ENCODE results near the gene NUB1.
A peak's percentile ranks its signal among the peaks of the same experiment; 100 is the strongest.

The NUB1 gene

GRCh38 chr7:151379534-151380198, 38.1 kb downstream of the NUB1 start:
- no peak for DNase-seq (ENCODE audit: low spot score)
- Histone ChIP-seq H3K4me3 (ENCODE audit: low read length in 2 of 2) (no peak overlapping the region), H4K8ac (ENCODE audit: low read depth, low read length) (no peak overlapping the region), H3K14ac (ENCODE audit: low read length) (no peak overlapping the region), H3K9ac (ENCODE audit: low read depth, low read length, poor library complexity) (peak overlapping the region; percentile 47), H3K23ac (ENCODE audit: low read depth, low read length, poor library complexity) (peak overlapping the region; percentile 81), H3K18ac (ENCODE audit: low read length) (no peak overlapping the region), H3K79me1 (ENCODE audit: low read depth, low read length) (peaks cover 4% of the 10 kb centered on the region), H2BK120ac (ENCODE audit: low read depth, low read length) (no peak overlapping the region), H3K4ac (ENCODE audit: low read length) (no peak overlapping the region), H3K27ac (replicated peaks; ENCODE audit: low read length) (no peak overlapping the region), H3K4me2 (ENCODE audit: insufficient read depth, low read length, poor library complexity, severe bottlenecking) (no peak overlapping the region), H3K4me1 (ENCODE audit: control insufficient read depth in 2 of 2, insufficient read depth in 1 of 2, low read depth in 1 of 2, low read length in 2 of 2) (peaks cover 0 to 13% of the 10 kb centered on the region in 2 donors), H3K36me3 (replicated peaks in 1 of 2; ENCODE audit: control insufficient read depth in 2 of 2, insufficient read depth in 2 of 2, low read length in 2 of 2) (peaks cover 30 to 49% of the 10 kb centered on the region in 2 donors), H2BK15ac (ENCODE audit: low read length) (no peak overlapping the region), H2BK5ac (ENCODE audit: low read length) (no peak overlapping the region), H3K9me3 (replicated peaks in 1 of 2; ENCODE audit: control insufficient read depth in 2 of 2, insufficient read depth in 1 of 2, low read depth in 1 of 2, low read length in 2 of 2) (no peaks in the 10 kb centered on the region), H4K91ac (ENCODE audit: low read depth, low read length, poor library complexity) (no peak overlapping the region), H2BK12ac (ENCODE audit: low read length) (no peak overlapping the region), H2AFZ (ENCODE audit: low read length) (no peak overlapping the region), H2AK5ac (ENCODE audit: low read depth, low read length) (peak overlapping the region; percentile 18), H3K27me3 (ENCODE audit: control insufficient read depth in 3 of 3, insufficient read depth in 3 of 3, low read depth in 1 of 3, low read length in 3 of 3) (peaks cover 0 to 19% (median 9%) of the 10 kb centered on the region in 3 experiments)
- no CpG with 5 or more reads among the region's 25 CpGs for WGBS, 2 donors (ENCODE audit: extremely low coverage in 2 of 2, insufficient read length in 2 of 2, insufficient replicate concordance in 1 of 2)

- WGBS, 2 donors (ENCODE audit: extremely low coverage in 2 of 2, insufficient read length in 2 of 2, insufficient replicate concordance in 1 of 2) = no CpG with 5 or more reads among the region's 32 CpGs
- Histone ChIP-seq H3K4me2 (ENCODE audit: insufficient read depth, low read length, poor library complexity, severe bottlenecking) (peak overlapping the region; percentile 90), H3K14ac (ENCODE audit: low read length) (no peak overlapping the region), H3K4me1 (ENCODE audit: control insufficient read depth in 2 of 2, insufficient read depth in 1 of 2, low read depth in 1 of 2, low read length in 2 of 2) (peaks cover 0 to 13% of the 10 kb centered on the region in 2 donors), H2BK5ac (ENCODE audit: low read length) (no peak overlapping the region), H4K91ac (ENCODE audit: low read depth, low read length, poor library complexity) (no peak overlapping the region), H3K27ac (replicated peaks; ENCODE audit: low read length) (no peak overlapping the region), H2BK120ac (ENCODE audit: low read depth, low read length) (no peak overlapping the region), H2AFZ (ENCODE audit: low read length) (no peak overlapping the region), H3K4me3 (ENCODE audit: low read length in 2 of 2) (no peak overlapping the region), H2BK12ac (ENCODE audit: low read length) (no peak overlapping the region), H3K23ac (ENCODE audit: low read depth, low read length, poor library complexity) (no peak overlapping the region), H3K9me3 (replicated peaks in 1 of 2; ENCODE audit: control insufficient read depth in 2 of 2, insufficient read depth in 1 of 2, low read depth in 1 of 2, low read length in 2 of 2) (no peaks in the 10 kb centered on the region), H2AK5ac (ENCODE audit: low read depth, low read length) (peak overlapping the region; percentile 60), H3K36me3 (replicated peaks in 1 of 2; ENCODE audit: control insufficient read depth in 2 of 2, insufficient read depth in 2 of 2, low read length in 2 of 2) (peaks cover 29 to 45% of the 10 kb centered on the region in 2 donors), H3K9ac (ENCODE audit: low read depth, low read length, poor library complexity) (no peak overlapping the region), H3K4ac (ENCODE audit: low read length) (no peak overlapping the region), H4K8ac (ENCODE audit: low read depth, low read length) (no peak overlapping the region), H2BK15ac (ENCODE audit: low read length) (peak overlapping the region; percentile 39), H3K27me3 (ENCODE audit: control insufficient read depth in 3 of 3, insufficient read depth in 3 of 3, low read depth in 1 of 3, low read length in 3 of 3) (peaks cover 0 to 19% (median 9%) of the 10 kb centered on the region in 3 experiments), H3K79me1 (ENCODE audit: low read depth, low read length) (peaks cover 4% of the 10 kb centered on the region), H3K18ac (ENCODE audit: low read length) (peak overlapping the region; percentile 92)
- no peak for DNase-seq (ENCODE audit: low spot score)
These were observed 38.8 kb downstream of the NUB1 start for GRCh38 chr7:151380199-151381097.

DNA sequence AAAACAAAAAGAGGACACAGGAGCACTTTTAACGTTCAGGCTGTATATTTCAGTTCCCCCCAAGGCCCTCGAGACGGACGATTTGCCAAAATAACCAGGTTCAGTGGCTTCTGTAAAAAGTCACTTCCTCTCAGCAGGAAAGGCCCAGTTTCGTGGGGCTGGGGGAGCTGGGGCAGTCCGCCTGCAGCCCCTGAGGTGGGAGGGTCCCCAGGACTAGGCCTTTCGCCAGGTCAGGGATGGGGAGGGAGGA, 39.4 kb downstream of the NUB1 start:
- Histone ChIP-seq H3K27me3 (ENCODE audit: control insufficient read depth in 3 of 3, insufficient read depth in 3 of 3, low read depth in 1 of 3, low read length in 3 of 3) (peaks cover 0 to 19% (median 9%) of the 10 kb centered on the region in 3 experiments), H3K4me3 (ENCODE audit: low read length in 2 of 2) (no peak overlapping the region), H3K4me2 (ENCODE audit: insufficient read depth, low read length, poor library complexity, severe bottlenecking) (peak overlapping the region; percentile 90), H3K4me1 (ENCODE audit: control insufficient read depth in 2 of 2, insufficient read depth in 1 of 2, low read depth in 1 of 2, low read length in 2 of 2) (peaks cover 0 to 13% of the 10 kb centered on the region in 2 donors), H2BK15ac (ENCODE audit: low read length) (peak overlapping the region; percentile 39), H3K36me3 (replicated peaks in 1 of 2; ENCODE audit: control insufficient read depth in 2 of 2, insufficient read depth in 2 of 2, low read length in 2 of 2) (peaks cover 26 to 39% of the 10 kb centered on the region in 2 donors), H2BK5ac (ENCODE audit: low read length) (no peak overlapping the region), H3K79me1 (ENCODE audit: low read depth, low read length) (peaks cover 4% of the 10 kb centered on the region), H3K4ac (ENCODE audit: low read length) (no peak overlapping the region), H4K91ac (ENCODE audit: low read depth, low read length, poor library complexity) (no peak overlapping the region), H4K8ac (ENCODE audit: low read depth, low read length) (no peak overlapping the region), H2BK12ac (ENCODE audit: low read length) (no peak overlapping the region), H3K9me3 (replicated peaks in 1 of 2; ENCODE audit: control insufficient read depth in 2 of 2, insufficient read depth in 1 of 2, low read depth in 1 of 2, low read length in 2 of 2) (no peaks in the 10 kb centered on the region), H3K18ac (ENCODE audit: low read length) (peak overlapping the region; percentile 92), H2AK5ac (ENCODE audit: low read depth, low read length) (peak overlapping the region; percentile 60), H3K9ac (ENCODE audit: low read depth, low read length, poor library complexity) (peak overlapping the region; percentile 16), H2BK120ac (ENCODE audit: low read depth, low read length) (no peak overlapping the region), H2AFZ (ENCODE audit: low read length) (no peak overlapping the region), H3K23ac (ENCODE audit: low read depth, low read length, poor library complexity) (no peak overlapping the region), H3K27ac (replicated peaks; ENCODE audit: low read length) (no peak overlapping the region), H3K14ac (ENCODE audit: low read length) (no peak overlapping the region)
- DNase-seq (ENCODE audit: low spot score) = no peak
- no CpG with 5 or more reads among the region's 7 CpGs for WGBS, 2 donors (ENCODE audit: extremely low coverage in 2 of 2, insufficient read length in 2 of 2, insufficient replicate concordance in 1 of 2)

Measured in neuronal stem cell (in vitro differentiated cells).